Measurements from ENCODE around the gene INCA1. TPM values are rescaled to one million over a fixed set of nuclear protein-coding genes. Genes with fewer than 3 reads are reported as not detected.

The INCA1 gene
- total and polyA plus RNA-seq, 2 of the 13 experiments (the other 11 are each of a cell fraction or from before 2014, with no cell fraction given), result 0.93 to 2.6 TPM

DNA sequence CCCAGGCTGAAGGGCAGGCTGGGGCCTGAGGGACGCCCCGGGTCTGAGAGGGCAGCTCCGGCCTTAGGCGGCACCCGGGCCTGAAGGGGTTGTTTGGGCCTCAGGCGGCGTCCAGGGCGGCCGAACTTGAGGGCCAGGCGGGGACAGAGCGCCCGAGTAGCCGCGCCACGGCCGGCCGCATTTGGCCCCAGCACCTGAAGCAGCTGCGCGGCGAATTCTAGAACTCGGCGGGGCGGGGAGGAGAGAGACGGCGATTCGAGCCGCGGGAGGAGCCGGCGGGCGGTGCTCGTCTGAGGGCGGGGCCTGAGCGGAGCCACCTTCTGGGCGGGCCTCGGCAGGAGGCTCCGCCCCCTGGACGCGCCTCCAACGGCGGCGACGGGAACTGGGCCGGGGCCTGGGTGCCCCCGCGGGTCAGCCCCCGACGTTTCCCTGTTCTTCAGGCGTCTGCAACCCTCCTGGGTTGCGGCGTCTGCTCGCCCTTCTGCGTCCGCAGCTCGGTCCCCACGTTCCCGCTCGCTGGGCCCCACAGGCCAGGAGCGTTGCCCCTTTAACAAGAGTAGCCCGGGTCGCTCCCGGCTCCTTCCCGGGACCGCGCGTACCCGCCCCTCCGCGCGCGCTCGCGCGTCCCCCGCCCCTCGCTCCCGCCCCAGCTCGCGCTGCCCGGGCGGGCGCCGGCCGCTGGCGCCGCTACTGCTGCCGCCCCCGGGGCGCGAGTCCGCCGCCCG, at the start of gene INCA1, which contains the start of gene KIF1C (continued):
- TF ChIP-seq, protein P1, sequence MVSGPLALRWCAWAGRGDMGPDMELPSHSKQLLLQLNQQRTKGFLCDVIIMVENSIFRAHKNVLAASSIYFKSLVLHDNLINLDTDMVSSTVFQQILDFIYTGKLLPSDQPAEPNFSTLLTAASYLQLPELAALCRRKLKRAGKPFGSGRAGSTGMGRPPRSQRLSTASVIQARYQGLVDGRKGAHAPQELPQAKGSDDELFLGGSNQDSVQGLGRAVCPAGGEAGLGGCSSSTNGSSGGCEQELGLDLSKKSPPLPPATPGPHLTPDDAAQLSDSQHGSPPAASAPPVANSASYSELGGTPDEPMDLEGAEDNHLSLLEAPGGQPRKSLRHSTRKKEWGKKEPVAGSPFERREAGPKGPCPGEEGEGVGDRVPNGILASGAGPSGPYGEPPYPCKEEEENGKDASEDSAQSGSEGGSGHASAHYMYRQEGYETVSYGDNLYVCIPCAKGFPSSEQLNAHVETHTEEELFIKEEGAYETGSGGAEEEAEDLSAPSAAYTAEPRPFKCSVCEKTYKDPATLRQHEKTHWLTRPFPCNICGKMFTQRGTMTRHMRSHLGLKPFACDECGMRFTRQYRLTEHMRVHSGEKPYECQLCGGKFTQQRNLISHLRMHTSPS (CRISPR knock-in tag; IDR thresholded peaks at IDR 0.05; ENCODE audit: low read depth), result no peak
- TF ChIP-seq ZNF460 (CRISPR knock-in tag; IDR thresholded peaks at IDR 0.05; ENCODE audit: borderline replicate concordance) (no peak), PRDM10 (CRISPR knock-in tag; IDR thresholded peaks at IDR 0.05; ENCODE audit: low read depth) (no peak), NFYC (CRISPR knock-in tag; IDR thresholded peaks at IDR 0.05) (no peak), ZNF619 (CRISPR knock-in tag; IDR thresholded peaks at IDR 0.05) (peak; percentile 14; the same call in 1 of the 2 replicates), SRY (CRISPR knock-in tag; IDR thresholded peaks at IDR 0.05) (0 out of 2 replicates have a peak, but pooled peaks have one; percentile 66), NFIC (IDR thresholded peaks at IDR 0.05; ENCODE audit: low read length) (no peak), ZNF839 (CRISPR knock-in tag; IDR thresholded peaks at IDR 0.05; ENCODE audit: borderline replicate concordance) (0 out of 2 replicates have a peak, but pooled peaks have one; percentile 42), ZBTB43 (CRISPR knock-in tag; conservative IDR thresholded peaks at IDR 0.05) (peak; percentile 73), CEBPG (CRISPR knock-in tag; IDR thresholded peaks at IDR 0.05) (no peak), RXRA (CRISPR knock-in tag; IDR thresholded peaks at IDR 0.05) (peak; percentile 46; the same call in 1 of the 2 replicates), ZFP91 (CRISPR knock-in tag; IDR thresholded peaks at IDR 0.05; ENCODE audit: borderline replicate concordance) (peak; percentile 98), ZNF260 (CRISPR knock-in tag; IDR thresholded peaks at IDR 0.05; ENCODE audit: borderline replicate concordance, low read depth) (no peak), NR2F6 (IDR thresholded peaks at IDR 0.05) (no peak), NR2F6 (CRISPR knock-in tag; IDR thresholded peaks at IDR 0.05) (0 out of 2 replicates have a peak, but pooled peaks have one; percentile 11), SP4 (CRISPR knock-in tag; IDR thresholded peaks at IDR 0.05) (peak; percentile 98), KLF6 (CRISPR knock-in tag; IDR thresholded peaks at IDR 0.05) (no peak), ZNF607 (CRISPR knock-in tag; IDR thresholded peaks at IDR 0.05; ENCODE audit: borderline replicate concordance) (peak; percentile 65; the same call in 1 of the 2 replicates)
- TF ChIP-seq, protein P2, sequence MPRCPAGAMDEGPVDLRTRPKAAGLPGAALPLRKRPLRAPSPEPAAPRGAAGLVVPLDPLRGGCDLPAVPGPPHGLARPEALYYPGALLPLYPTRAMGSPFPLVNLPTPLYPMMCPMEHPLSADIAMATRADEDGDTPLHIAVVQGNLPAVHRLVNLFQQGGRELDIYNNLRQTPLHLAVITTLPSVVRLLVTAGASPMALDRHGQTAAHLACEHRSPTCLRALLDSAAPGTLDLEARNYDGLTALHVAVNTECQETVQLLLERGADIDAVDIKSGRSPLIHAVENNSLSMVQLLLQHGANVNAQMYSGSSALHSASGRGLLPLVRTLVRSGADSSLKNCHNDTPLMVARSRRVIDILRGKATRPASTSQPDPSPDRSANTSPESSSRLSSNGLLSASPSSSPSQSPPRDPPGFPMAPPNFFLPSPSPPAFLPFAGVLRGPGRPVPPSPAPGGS (CRISPR knock-in tag; IDR thresholded peaks at IDR 0.05), result peak; percentile 17; the same call in 1 of the 2 replicates

Data from HepG2 (cell line).